ENCODE data around the gene SPPL2A.
"Not testable (repeated sequence)": the region's sequence is repeated elsewhere in the genome, so short reads cannot be mapped to it uniquely, and the experiment has no call there.

The SPPL2A gene

GRCh38 chr15:50765195-50765967 is at the start of gene SPPL2A:
TSS of gene SPPL2A (minus strand) at chr15:50765706. CDS start at chr15:50765533, 173 bp downstream.
- TF ChIP-seq, protein P1, sequence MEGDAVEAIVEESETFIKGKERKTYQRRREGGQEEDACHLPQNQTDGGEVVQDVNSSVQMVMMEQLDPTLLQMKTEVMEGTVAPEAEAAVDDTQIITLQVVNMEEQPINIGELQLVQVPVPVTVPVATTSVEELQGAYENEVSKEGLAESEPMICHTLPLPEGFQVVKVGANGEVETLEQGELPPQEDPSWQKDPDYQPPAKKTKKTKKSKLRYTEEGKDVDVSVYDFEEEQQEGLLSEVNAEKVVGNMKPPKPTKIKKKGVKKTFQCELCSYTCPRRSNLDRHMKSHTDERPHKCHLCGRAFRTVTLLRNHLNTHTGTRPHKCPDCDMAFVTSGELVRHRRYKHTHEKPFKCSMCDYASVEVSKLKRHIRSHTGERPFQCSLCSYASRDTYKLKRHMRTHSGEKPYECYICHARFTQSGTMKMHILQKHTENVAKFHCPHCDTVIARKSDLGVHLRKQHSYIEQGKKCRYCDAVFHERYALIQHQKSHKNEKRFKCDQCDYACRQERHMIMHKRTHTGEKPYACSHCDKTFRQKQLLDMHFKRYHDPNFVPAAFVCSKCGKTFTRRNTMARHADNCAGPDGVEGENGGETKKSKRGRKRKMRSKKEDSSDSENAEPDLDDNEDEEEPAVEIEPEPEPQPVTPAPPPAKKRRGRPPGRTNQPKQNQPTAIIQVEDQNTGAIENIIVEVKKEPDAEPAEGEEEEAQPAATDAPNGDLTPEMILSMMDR (IDR thresholded peaks at IDR 0.05; ENCODE audit: low read depth, low read length) = no peak
- in situ Hi-C loops (cut with HindIII; ENCODE audit: low sequenced_read_pairs) = no loop called here
- DNase-seq (ENCODE audit: low read depth, low spot score) = peak; percentile 90
- peak within 1 kb of the TSS; percentile 70 for H3K4me3 ChIP-seq (ENCODE audit: low read depth, low read length)

- in situ Hi-C loops (cut with HindIII; ENCODE audit: low sequenced_read_pairs) = no loop called here
- no peak overlapping the region for H3K4me3 ChIP-seq (ENCODE audit: low read depth, low read length)
- TF ChIP-seq, protein P1 (IDR thresholded peaks at IDR 0.05; ENCODE audit: low read depth, low read length) = no peak
- no peak for DNase-seq (ENCODE audit: low read depth, low spot score)
These were observed 49.1 kb upstream of the SPPL2A start for GRCh38 chr15:50814634-50815033.

GRCh38 chr15:50813865-50814264 is 48.4 kb upstream of the SPPL2A start:
- no peak overlapping the region for H3K4me3 ChIP-seq (ENCODE audit: low read depth, low read length)
- in situ Hi-C loops (cut with HindIII; ENCODE audit: low sequenced_read_pairs) = no loop called here
- no peak for DNase-seq (ENCODE audit: low read depth, low spot score)
- TF ChIP-seq, protein P1 (IDR thresholded peaks at IDR 0.05; ENCODE audit: low read depth, low read length) = no peak

DNA sequence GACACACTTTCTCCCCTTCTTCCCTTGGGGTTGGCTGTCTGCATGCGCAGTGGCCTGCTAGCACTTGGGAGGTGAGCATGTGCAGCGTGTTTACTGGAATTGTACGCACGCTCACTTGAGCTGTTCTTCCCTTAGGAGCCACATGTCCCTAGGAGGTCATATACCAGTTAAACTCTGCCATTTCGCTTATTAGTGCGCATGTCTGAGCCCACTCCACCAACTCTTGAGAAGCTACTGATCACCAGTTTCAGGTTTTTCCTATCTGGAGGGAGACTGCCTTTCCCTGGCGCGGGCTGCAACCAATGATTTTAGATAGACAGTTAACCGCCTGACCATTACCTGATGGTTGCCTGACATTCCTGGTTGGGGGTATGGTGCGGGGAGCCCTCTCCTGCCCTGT is 47.6 kb upstream of the SPPL2A start:
- no peak for DNase-seq (ENCODE audit: low read depth, low spot score)
- in situ Hi-C loops (cut with HindIII; ENCODE audit: low sequenced_read_pairs) = no loop called here
- TF ChIP-seq, protein P1 (IDR thresholded peaks at IDR 0.05; ENCODE audit: low read depth, low read length) = no peak
- H3K4me3 ChIP-seq (ENCODE audit: low read depth, low read length) = no peak overlapping the region

DNA sequence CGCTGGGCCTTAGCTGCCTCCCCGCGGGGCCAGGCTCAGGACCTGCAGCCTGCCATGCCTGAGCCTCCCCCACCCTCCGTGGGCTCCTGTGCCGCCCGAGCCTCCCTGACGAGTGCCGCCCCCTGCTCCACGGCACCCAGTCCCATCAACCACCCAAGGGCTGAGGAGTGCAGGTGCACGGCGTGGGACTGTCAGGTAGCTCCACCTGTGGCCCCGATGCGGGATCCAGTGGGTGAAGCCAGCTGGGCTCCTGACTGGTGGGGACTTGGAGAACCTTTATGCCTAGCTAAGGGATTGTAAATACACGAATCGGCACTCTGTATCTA is 46.6 kb upstream of the SPPL2A start:
- H3K4me3 ChIP-seq (ENCODE audit: low read depth, low read length); DNase-seq (ENCODE audit: low read depth, low spot score); in situ Hi-C loops (cut with HindIII; ENCODE audit: low sequenced_read_pairs): not testable (repeated sequence)

DNA sequence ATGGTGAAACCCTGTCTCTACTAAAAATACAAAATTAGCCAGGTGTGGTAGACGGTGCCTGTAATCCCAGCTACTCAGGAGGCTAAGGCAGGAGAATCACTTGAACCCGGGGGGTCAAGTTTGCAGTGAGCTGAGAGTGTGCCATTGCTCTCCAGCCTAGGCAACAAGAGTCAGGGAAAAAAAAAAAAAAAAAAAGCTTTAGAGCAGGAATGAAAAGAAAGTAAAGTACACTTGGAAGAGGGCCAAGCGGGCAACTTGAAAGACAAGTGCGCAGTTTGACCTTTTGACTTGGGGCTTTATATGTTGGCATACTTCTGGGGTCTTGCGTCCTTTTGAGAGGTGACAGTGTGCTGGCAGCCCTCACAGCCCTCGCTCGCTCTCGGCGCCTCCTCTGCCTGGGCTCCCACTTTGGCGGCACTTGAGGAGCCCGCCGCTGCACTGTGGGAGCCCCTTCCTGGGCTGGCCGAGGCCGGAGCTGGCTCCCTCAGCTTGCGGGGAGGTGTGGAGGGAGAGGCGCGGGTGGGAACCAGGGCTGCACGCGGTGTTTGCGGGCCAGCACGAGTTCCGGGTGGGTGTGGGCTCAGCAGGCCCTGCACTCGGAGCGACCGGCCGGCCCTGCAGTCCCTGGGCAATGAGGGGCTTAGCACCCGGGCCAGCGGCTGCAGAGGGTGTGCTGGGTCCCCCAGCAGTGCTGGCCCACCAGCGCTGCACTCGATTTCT is 46.1 kb upstream of the SPPL2A start:
- DNase-seq (ENCODE audit: low read depth, low spot score); in situ Hi-C loops (cut with HindIII; ENCODE audit: low sequenced_read_pairs); H3K4me3 ChIP-seq (ENCODE audit: low read depth, low read length): not testable (repeated sequence)

DNA sequence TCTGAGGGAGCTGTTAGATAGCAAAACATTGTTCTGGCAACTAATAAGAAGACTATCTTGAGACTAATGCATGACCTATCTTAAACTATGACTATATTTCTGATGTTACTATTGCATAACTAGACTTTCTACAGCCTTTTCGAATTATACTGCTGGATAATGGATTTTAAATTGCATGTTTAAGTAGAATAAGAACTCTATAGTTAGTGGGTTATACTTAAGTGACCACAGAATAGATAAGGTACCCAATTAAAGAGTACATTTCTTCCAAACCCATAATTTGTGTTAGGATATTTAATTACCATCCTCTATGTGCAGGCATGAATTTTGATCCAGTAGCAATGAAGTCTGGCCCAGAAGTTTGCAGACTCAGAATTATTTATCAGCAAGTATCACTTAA is 44.6 kb upstream of the SPPL2A start:
- TF ChIP-seq, protein P1 (IDR thresholded peaks at IDR 0.05; ENCODE audit: low read depth, low read length) = no peak
- H3K4me3 ChIP-seq (ENCODE audit: low read depth, low read length) = no peak overlapping the region
- in situ Hi-C loops (cut with HindIII; ENCODE audit: low sequenced_read_pairs) = no loop called here
- no peak for DNase-seq (ENCODE audit: low read depth, low spot score)

All from astrocyte of the spinal cord (primary cell).